K562 (cell line): Measurements from ENCODE around the gene ECT2. TPM values are rescaled to one million over a fixed set of nuclear protein-coding genes. Genes with fewer than 3 reads are reported as not detected.

Experiments used
- ATAC-seq: fragments of 200-7000 bp; cut with Tn5 transposase; 3 replicates; pipeline ENCODE4 v1.9.1; 2020; ENCODE audit warnings: moderate library complexity
- BruUV-seq: library from RNA; stranded (reverse); fragments of 400-500 nt; replicated peaks from 2 replicates; lab custom pipeline; 2021; lab: Mats Ljungman, UMichigan
- CTCF ChIA-PET: fragments of 300-600 bp; formaldehyde crosslinking; extraction: SDS; loops from one replicate; lab custom pipeline; 2021; ENCODE audit warnings: low intra/inter-chr PET ratio; lab: Yijun Ruan, JAX
- POLR2A ChIA-PET: fragments of 300-600, 350-650 bp; sonication (Branson Sonifier 250); formaldehyde crosslinking; extraction: SDS; loops from one replicate; lab custom pipeline; 2021; ENCODE audit warnings: antibody characterized with exemption, inconsistent platforms; lab: Yijun Ruan, JAX
- DNase-seq, 4 experiments: peaks; one replicate each; pipeline versions ENCODE4 v3.0.0 to v3.0.0-alpha.2; 2011 to 2018; ENCODE audit warnings: low spot score in 3 of 4, mixed read lengths in 3 of 4; ENCODE audit errors: extremely low read depth in 1 of 4
- FAIRE-seq: peaks from 2 replicates; lab custom pipeline; 2011; peaks lifted over from hg19 to GRCh38; lab: Jason Lieb, UNC
- H2AFZ ChIP-seq: 2 replicates; pipeline ENCODE4 v1.6.0; 2011; ENCODE audit warnings: low read depth, low read length, control low read depth, inconsistent platforms
- H3K27ac ChIP-seq: fragments of 200-600 bp; 3 replicates; pipeline ENCODE4 v1.8.0; 2011; ENCODE audit warnings: low read depth, mild to moderate bottlenecking, control low read depth, inconsistent platforms, low read length, moderate library complexity, mixed read lengths; ENCODE audit errors: extremely low read depth
- H3K27me3 ChIP-seq, 2 experiments: fragments of 300-600 bp in 1 of 2; 2 replicates in 1 of 2; 3 replicates in 1 of 2; pipeline versions ENCODE4 v1.6.0 to v1.8.0; 2011; ENCODE audit warnings: inconsistent platforms in 2 of 2, low read length in 2 of 2, mild to moderate bottlenecking in 1 of 2, mixed read lengths in 1 of 2, moderate library complexity in 1 of 2; ENCODE audit not compliant: control insufficient read depth in 2 of 2, insufficient read depth in 2 of 2
- H3K36me3 ChIP-seq: fragments of 300-600 bp; 3 replicates; pipeline ENCODE4 v1.8.0; 2011; ENCODE audit warnings: mild to moderate bottlenecking, low read length, inconsistent platforms; ENCODE audit not compliant: control insufficient read depth, insufficient read depth
- H3K4me1 ChIP-seq, 2 experiments: fragments of 200-600 bp in 1 of 2; replicated peaks in 1 of 2; 2 replicates in 1 of 2; 3 replicates in 1 of 2; pipeline versions ENCODE4 v1.5.1 to v1.8.0; 2011; ENCODE audit warnings: inconsistent platforms in 2 of 2, low read length in 2 of 2, mild to moderate bottlenecking in 1 of 2, mixed read lengths in 1 of 2, moderate library complexity in 1 of 2; ENCODE audit not compliant: control insufficient read depth in 2 of 2, insufficient read depth in 2 of 2
- H3K4me2 ChIP-seq: 2 replicates; pipeline ENCODE4 v1.6.1; 2011; ENCODE audit warnings: low read length, control low read depth, inconsistent platforms, mixed read lengths; ENCODE audit not compliant: insufficient read depth
- H3K4me3 ChIP-seq: fragments of 200-600 bp; sonication (generic), shearing (Covaris generic); 2 replicates; pipeline ENCODE4 v1.5.1; 2016; ENCODE audit warnings: control low read depth, inconsistent platforms
- H3K79me2 ChIP-seq: fragments of 200-600 bp; 3 replicates; pipeline ENCODE4 v1.8.0; 2011; ENCODE audit warnings: low read length, inconsistent platforms; ENCODE audit not compliant: control insufficient read depth, insufficient read depth
- H3K9ac ChIP-seq, 2 experiments: 2 replicates each; pipeline versions ENCODE4 v1.6.0 to v1.6.1; 2011; ENCODE audit warnings: low read depth in 2 of 2, low read length in 2 of 2, control low read depth in 1 of 2, inconsistent platforms in 1 of 2, mild to moderate bottlenecking in 1 of 2, mixed read lengths in 1 of 2; ENCODE audit not compliant: insufficient read depth in 1 of 2
- H3K9me1 ChIP-seq: one replicate; pipeline ENCODE4 v1.6.0; 2011; ENCODE audit warnings: inconsistent platforms, mild to moderate bottlenecking, low read length, moderate library complexity; ENCODE audit not compliant: control insufficient read depth, insufficient read depth
- H3K9me3 ChIP-seq: replicated peaks from 2 replicates; pipeline ENCODE4 v1.5.1; 2011; ENCODE audit warnings: low read depth, low read length, inconsistent platforms; ENCODE audit not compliant: control insufficient read depth, insufficient read depth
- H4K20me1 ChIP-seq: replicated peaks from 2 replicates; pipeline ENCODE4 v1.6.1; 2011; ENCODE audit warnings: low read length, inconsistent platforms, mixed read lengths; ENCODE audit not compliant: control insufficient read depth, insufficient read depth
- ELF4 ChIP-seq: fragments of 450-650 bp; formaldehyde crosslinking; IDR thresholded peaks from 2 replicates; pipeline ENCODE4 v1.4.0; 2022; ENCODE audit warnings: missing genetic modification characterization
- FOXJ2 ChIP-seq: fragments of 200-800 bp; sonication (Bioruptor generic); IDR thresholded peaks from 2 replicates; pipeline ENCODE4 v1.6.1; 2016; ENCODE audit warnings: missing genetic modification characterization, missing compliant biosample characterization
- HNRNPLL ChIP-seq: fragments of 200-400 bp; formaldehyde crosslinking; IDR thresholded peaks from 2 replicates; pipeline ENCODE4 v1.6.1; 2017; ENCODE audit warnings: low read length, low read depth, mild to moderate bottlenecking; ENCODE audit not compliant: poor library complexity, severe bottlenecking
- KLF16 ChIP-seq: IDR thresholded peaks from 2 replicates; pipeline ENCODE4 v1.6.1; 2016; ENCODE audit warnings: antibody characterized with exemption
- NELFE ChIP-seq: IDR thresholded peaks from 2 replicates; pipeline ENCODE4 v1.6.1; 2011; ENCODE audit warnings: mild to moderate bottlenecking; ENCODE audit not compliant: insufficient read depth, insufficient read length
- NR1H2 ChIP-seq: sonication (generic); formaldehyde crosslinking; IDR thresholded peaks from 2 replicates; pipeline ENCODE4 v1.4.0; 2020; ENCODE audit warnings: mild to moderate bottlenecking, missing genetic modification reagents
- SNRNP70 ChIP-seq: fragments of 200-400 bp; formaldehyde crosslinking; optimal IDR thresholded peaks from 2 replicates; pipeline ENCODE3; 2017; ENCODE audit warnings: low read depth, low read length
- ZBTB7A ChIP-seq: IDR thresholded peaks from 2 replicates; pipeline ENCODE4 v1.6.1; 2011; ENCODE audit warnings: low read depth, mild to moderate bottlenecking, low read length, moderate library complexity, borderline replicate concordance; ENCODE audit not compliant: control insufficient read depth
- WGBS: fragments of 100-300 bp; shearing (Covaris generic); methylation state at CpG from one replicate; pipeline ENCODE4 v1.1.6; 2016; ENCODE audit warnings: low coverage, mixed read lengths; ENCODE audit not compliant: insufficient coverage; ENCODE audit errors: missing lambda C conversion rate; 5-methylcytosine and 5-hydroxymethylcytosine counted together
- in situ Hi-C: fragments of 300-500 bp; cut with MboI; formaldehyde crosslinking; loops from 4 replicates; pipeline ENCODE4 v1.15.0; 2018; ENCODE audit warnings: inconsistent platforms, mixed read lengths
- intact Hi-C: fragments of 100-400 bp; cut with micrococcal nuclease; formaldehyde crosslinking; loops from 2 replicates; pipeline ENCODE4 v1.14.2; 2022
- polyA plus RNA-seq, 8 experiments: library from polyadenylated mRNA; depleted of rRNA in 4 of 8; stranded (reverse) in 5 of 8; unstranded in 3 of 8; fragments of >200 nt; fragmentation: Nextera tagmentation in 2 of 8; fragmentation: Illumina TruSeq in 1 of 8; extraction: Ambion mirVana in 2 of 8; extraction: Trizol in 1 of 8; gene quantifications; 2 replicates each; pipeline versions ENCODE4 v1.2.1 to v1.2.3, GENCODE V29; 2011 to 2014; ENCODE audit warnings: inconsistent platforms in 1 of 8, missing spikeins in 1 of 8
- total RNA-seq, 7 experiments: library from RNA; depleted of rRNA in 6 of 7; stranded (reverse); fragments of >200 nt in 6 of 7; fragmentation: Illumina TruSeq in 2 of 7; extraction: Trizol in 2 of 7; gene quantifications; 2 replicates each; pipeline versions ENCODE4 v1.2.1 to v1.2.3, GENCODE V29; 2011 to 2021; ENCODE audit warnings: low replicate concordance in 1 of 7
- TF ChIP-seq, protein P1 (sequence below): fragments of 250-450 bp; sonication (Bioruptor Pico); IDR thresholded peaks from 2 replicates; pipeline ENCODE4 v1.4.0; 2020
- TF ChIP-seq, protein P2 (sequence below): fragments of 250-450 bp; sonication (Bioruptor Pico); IDR thresholded peaks from 2 replicates; pipeline ENCODE4 v1.8.0; 2021; ENCODE audit warnings: moderate library complexity, mild to moderate bottlenecking, inconsistent platforms

The ECT2 gene
- total and polyA plus RNA-seq, 9 of the 15 experiments (the other 6 are each of a cell fraction or from before 2014, with no cell fraction given), result 19.0 to 53.0 (median 36.5) TPM

DNA sequence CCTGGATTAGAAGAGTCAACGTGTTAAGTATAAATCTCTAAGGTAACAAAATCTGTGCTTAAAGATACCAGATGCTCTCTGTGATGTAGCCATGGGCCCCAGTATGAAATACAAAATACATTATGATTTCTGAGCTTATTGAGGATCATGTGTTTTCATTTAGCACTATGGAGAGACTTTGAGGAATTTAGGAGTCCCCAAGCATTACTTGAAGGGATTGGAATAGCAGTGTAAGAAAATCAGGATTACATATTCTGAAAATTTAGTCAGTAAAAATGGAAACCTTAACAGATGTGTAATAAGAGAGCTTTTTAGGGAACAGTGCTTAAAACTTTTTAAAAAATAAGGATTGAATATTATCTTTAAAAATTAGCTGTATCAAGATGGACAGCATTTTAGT lies 35.5 kb downstream of the ECT2 start:
- no peak overlapping the region for H3K9ac ChIP-seq
- in situ Hi-C loops (no loop called here), intact Hi-C loops (no loop called here)
- no peak overlapping the region for H2AFZ ChIP-seq
- ATAC-seq (no peak), FAIRE-seq (no peak), DNase-seq (no peak)
- H3K36me3 ChIP-seq, result peaks cover 87% of the 10 kb centered on the region
- H3K4me2 ChIP-seq, result no peak overlapping the region
- H4K20me1 ChIP-seq, result no peaks in the 10 kb centered on the region
- H3K4me3 ChIP-seq, result no peak overlapping the region
- H3K27ac ChIP-seq, result no peak overlapping the region
- no peaks in the 10 kb centered on the region for H3K27me3 ChIP-seq
- H3K9me3 ChIP-seq, result no peaks in the 10 kb centered on the region
- no peaks in the 10 kb centered on the region for H3K79me2 ChIP-seq
- POLR2A ChIA-PET, result interaction anchor here (0.8 to 1.2 kb wide), 2 partner anchors 8 to 12 kb away, joined by 3 to 6 read pairs; no protein-coding TSS in a partner anchor
- WGBS, result 100% methylated on average over 1 of the region's 1 CpG
- H3K4me1 ChIP-seq, result no peaks in the 10 kb centered on the region
- BruUV-seq, result no TSS peak
- no peaks in the 10 kb centered on the region for H3K9me1 ChIP-seq
- CTCF ChIA-PET, result no interaction called here
- TF ChIP-seq FOXJ2 (tag) (no peak), HNRNPLL (no peak), ZBTB7A (no peak), NR1H2 (CRISPR knock-in tag) (no peak), SNRNP70 (no peak), NELFE (no peak), KLF16 (no peak), ELF4 (CRISPR knock-in tag) (no peak)
- TF ChIP-seq, protein P1, sequence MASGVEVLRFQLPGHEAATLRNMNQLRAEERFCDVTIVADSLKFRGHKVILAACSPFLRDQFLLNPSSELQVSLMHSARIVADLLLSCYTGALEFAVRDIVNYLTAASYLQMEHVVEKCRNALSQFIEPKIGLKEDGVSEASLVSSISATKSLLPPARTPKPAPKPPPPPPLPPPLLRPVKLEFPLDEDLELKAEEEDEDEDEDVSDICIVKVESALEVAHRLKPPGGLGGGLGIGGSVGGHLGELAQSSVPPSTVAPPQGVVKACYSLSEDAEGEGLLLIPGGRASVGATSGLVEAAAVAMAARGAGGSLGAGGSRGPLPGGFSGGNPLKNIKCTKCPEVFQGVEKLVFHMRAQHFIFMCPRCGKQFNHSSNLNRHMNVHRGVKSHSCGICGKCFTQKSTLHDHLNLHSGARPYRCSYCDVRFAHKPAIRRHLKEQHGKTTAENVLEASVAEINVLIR (CRISPR knock-in tag), result no peak
- TF ChIP-seq, protein P2, sequence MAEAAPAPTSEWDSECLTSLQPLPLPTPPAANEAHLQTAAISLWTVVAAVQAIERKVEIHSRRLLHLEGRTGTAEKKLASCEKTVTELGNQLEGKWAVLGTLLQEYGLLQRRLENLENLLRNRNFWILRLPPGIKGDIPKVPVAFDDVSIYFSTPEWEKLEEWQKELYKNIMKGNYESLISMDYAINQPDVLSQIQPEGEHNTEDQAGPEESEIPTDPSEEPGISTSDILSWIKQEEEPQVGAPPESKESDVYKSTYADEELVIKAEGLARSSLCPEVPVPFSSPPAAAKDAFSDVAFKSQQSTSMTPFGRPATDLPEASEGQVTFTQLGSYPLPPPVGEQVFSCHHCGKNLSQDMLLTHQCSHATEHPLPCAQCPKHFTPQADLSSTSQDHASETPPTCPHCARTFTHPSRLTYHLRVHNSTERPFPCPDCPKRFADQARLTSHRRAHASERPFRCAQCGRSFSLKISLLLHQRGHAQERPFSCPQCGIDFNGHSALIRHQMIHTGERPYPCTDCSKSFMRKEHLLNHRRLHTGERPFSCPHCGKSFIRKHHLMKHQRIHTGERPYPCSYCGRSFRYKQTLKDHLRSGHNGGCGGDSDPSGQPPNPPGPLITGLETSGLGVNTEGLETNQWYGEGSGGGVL (CRISPR knock-in tag), result no peak
